Right renal pelvis (tissue), 4 donors: ENCODE data around the gene PPP2R5B. TPM values are rescaled to one million over a fixed set of nuclear protein-coding genes. Genes with fewer than 3 reads are reported as not detected.

ENCODE experiments used
- DNase-seq, 4 donors: peaks; one replicate each; pipeline ENCODE4 v3.0.0-alpha.2; 2013; ENCODE audit warnings: low read depth in 4 of 4, low spot score in 3 of 4, missing footprints in 1 of 4
- polyA plus RNA-seq, 4 donors: library from polyadenylated mRNA; unstranded; fragments of 120-200 nt; gene quantifications; one replicate each; pipeline ENCODE4 v1.2.1, GENCODE V29; 2013; ENCODE audit not compliant: insufficient read length in 4 of 4

The PPP2R5B gene
- polyA plus RNA-seq, 4 donors, result 14.9 to 18.8 (median 17.9) TPM

DNA sequence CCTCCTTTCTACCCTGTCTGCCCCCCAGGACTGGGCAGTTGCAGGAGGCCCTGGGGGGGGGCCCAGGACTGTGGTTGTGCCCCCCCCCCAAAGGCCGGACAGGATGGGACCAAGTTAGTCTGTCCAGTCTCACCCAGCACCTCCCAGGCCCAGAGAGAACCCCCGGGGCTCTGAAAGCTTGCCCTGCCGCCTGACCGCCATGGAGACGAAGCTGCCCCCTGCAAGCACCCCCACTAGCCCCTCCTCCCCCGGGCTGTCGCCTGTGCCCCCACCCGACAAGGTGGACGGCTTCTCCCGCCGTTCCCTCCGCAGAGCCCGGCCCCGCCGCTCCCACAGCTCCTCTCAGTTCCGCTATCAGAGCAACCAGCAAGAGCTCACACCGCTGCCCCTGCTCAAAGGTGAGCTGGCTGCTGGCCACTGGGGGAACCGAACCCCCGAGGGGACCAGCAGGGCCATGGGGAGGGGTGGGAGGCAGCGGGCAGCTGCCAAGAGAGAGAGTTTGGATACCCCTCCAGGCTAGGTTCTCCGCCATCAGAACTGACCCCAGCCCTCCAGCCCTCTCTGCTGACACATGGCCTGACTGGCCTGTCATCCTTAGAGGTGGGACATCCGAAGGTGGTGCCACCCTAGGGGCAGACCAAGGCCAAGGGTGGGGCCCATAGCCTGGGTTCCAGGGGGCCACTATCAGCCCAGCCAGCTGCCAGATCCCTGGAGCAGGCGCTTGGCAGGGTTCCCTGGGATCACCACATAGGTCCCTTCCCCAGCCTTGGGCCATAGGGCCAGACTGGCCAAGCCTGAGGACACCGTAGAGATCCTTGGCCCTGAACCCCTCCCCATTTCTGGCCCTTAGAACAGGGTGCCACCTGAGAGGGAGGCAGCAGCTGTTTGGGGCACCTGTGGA is 1.3 kb downstream of the PPP2R5B start:
- no peak for DNase-seq

GRCh38 chr11:64926689-64927088 is 2.2 kb downstream of the PPP2R5B start:
- DNase-seq, result no peak

DNA sequence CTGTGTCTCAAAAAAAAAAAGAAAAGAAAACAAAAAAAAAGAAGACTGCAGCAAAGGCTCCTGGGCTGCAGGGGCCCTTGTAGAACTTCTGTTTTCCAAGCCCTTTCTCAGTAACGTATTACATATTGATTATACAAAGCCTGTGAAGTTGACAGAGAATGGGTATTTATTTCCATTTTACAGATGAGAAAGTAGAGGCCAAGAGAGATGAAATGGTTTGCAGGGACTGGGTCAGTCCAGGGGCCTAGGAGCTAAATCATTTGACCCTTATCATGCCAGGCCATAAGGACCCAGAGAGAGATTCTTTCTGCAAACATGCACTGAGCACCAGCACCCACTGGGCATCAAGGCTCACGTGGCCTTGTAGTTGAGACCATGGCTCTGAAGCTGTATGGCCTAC is 4.5 kb downstream of the PPP2R5B start:
- no peak for DNase-seq

- no peak for DNase-seq
Measured at GRCh38 chr11:64929625-64930024, 5.1 kb downstream of the PPP2R5B start.

GRCh38 chr11:64930340-64930739 is 5.9 kb downstream of the PPP2R5B start:
- DNase-seq, result no peak

DNA sequence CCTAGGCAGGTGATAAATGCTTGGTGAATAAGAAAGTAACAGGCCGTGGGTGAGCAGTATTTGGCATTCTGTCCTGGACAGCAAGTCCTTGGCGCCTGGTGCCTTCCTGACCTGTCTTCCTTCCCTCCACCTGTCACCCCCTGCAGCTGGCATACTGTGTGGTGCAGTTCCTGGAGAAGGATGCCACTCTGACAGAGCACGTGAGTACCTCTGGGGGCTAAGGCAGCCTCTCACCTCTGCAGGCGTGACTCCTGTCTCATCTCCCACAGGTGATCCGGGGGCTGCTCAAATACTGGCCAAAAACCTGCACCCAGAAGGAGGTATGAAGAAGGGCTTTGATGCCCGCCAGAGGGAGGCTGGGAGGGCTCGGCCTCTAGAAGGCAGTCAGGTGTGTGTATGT is 6.8 kb downstream of the PPP2R5B start:
- DNase-seq, result no peak

DNA sequence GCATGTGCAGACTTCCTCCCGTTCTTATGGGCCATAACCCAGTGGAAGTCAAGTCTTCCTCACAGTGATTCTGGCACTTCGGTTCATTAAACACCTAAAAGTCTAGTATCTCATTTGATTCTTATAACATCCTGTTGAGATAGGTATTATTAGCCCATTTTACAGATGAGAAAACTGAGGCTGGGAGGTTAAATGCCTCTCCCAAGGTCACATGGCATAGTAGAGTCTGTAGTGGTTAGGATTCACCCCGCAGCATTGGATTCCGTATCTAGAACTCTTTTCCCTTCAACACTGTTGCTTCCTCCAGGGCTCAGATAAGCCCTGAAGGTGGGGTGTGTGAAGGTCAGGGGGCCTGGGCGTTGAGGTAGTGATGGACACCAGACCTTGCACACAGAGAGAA is 7.8 kb downstream of the PPP2R5B start:
- no peak for DNase-seq

GRCh38 chr11:64933213-64933934 is 8.9 kb downstream of the PPP2R5B start:
- no peak for DNase-seq

DNA sequence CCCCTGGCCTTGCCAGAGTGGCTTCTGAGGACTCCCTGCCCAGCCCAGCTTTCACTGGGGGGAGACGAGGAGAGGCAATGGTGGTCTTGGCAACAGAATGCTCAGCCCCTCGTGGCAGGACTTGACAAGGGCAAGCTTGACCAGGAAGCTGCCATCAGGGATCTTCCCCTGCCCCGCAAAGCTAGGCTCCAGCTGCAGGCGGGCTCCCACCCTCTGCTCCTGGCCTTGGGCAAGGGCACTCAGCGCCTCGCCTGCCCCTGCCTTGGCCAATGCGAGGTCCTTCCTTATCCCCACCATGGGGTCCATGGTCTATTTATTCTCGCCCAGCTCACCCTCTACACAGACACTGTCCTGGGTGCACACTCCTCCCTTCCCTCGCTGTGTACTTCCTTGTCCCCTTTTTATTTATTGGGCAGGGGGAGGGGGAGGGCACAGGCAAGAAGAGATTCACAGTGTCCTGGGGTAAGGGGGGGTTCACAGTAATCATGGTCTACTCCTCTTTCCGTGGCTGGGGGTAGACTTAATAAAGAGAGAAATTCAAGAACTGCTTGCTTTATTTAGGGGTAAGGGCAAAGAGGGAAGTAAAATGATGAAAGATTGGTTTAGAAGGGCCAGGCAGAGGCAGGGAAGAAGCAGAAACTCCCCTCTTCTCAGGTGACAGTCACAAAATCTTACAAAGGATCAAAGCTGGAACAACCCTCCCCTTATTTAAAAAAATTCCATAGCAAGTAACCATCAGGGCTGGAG is 9.6 kb downstream of the PPP2R5B start:
- no peak for DNase-seq

GRCh38 chr11:64934682-64935358 is 10.3 kb downstream of the PPP2R5B start:
- no peak for DNase-seq

GRCh38 chr11:64935359-64936081 is 11.0 kb downstream of the PPP2R5B start, which contains the start of gene GPHA2:
GPHA2 (minus strand) TSS chr11:64935893; CDS start chr11:64935460, 433 bp downstream.
- no peak for DNase-seq

DNA sequence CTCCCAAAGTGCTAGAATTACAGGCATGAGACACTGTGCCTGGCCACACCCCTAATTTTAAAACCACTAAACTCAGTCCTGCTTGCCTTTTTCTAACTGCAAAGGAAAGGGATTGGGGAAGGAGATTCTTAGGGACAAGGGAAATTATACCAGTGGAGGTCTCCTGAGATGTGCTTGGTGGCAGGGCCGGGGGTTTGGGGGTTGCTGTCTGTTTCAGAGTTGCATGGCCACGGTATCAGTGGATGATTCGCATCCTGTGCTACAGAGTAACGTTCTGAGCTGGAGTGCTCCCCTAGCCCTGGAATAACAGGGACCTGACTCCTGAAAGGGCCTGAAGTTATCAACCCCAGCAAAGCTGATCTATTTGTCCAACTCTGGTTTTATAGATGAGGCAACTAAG is 12.1 kb downstream of the PPP2R5B start:
- no peak for DNase-seq

DNA sequence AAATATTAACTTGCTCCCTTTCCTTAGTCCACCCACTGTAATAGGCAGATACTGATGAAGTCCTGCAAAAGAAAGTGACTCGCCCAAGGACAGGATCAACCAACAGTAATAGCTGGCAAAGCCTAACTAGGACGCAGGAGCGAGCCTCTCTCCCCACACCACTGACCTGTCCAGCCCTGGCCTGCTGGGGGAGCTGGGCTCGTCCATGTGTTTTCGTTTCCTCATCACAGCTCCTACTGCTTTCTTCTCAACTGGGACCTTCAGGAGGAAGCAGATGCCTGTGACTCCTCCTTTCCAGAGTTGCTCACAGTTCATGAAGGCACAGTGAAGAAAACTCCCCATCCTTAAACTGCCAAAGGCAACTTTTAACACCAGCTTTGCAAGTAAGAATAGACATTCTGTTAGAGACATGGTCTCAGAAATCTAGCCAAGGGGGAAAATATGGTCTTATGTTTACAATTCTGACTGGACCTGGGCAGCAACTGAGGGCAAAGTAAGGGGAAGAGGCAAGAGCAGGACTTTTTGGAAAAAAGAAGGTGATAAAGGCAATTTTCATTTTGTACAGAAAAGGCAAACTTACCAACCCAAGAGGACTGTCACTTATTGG is 22.8 kb downstream of the PPP2R5B start:
- DNase-seq, result no peak

GRCh38 chr11:64951529-64951928 is 27.0 kb downstream of the PPP2R5B start:
- DNase-seq, result no peak

- no peak for DNase-seq
Measured at GRCh38 chr11:64954201-64954600, 29.7 kb downstream of the PPP2R5B start.

- DNase-seq, result no peak
Measured at GRCh38 chr11:64959498-64959897, 35.0 kb downstream of the PPP2R5B start.

- no peak for DNase-seq
Measured at GRCh38 chr11:64960719-64961118, 36.2 kb downstream of the PPP2R5B start.

DNA sequence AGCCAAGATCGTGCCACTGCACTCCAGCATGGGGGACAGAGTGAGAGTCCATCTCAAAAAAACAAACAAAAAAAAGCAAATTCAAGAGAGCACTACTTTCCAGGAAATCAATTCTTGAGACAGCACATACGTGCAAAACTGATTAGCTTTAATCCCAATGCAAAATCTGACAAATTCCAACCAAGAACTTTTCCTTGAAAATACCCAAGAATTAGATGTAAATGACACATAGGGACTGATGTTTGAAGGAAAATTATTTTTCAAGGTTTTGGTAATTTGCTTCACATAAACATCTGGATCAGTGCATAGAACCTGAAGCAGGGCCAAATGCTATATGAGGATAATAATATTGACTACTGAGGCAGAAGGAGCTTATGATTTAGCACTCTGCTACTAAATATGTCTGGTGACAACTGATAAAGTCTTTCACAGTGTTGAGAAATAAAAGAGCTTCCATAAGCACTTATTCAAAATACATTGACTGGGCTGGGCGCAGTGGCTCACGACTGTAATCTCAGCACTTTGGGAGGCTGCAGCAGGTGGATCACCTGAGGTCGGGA is 38.7 kb downstream of the PPP2R5B start:
- no peak for DNase-seq

- DNase-seq, result no peak
Measured at GRCh38 chr11:64967375-64967774, 42.9 kb downstream of the PPP2R5B start.
